Placental pericyte (primary cell): ENCODE measurements around the gene BIRC2. TPM values are rescaled to one million over a fixed set of nuclear protein-coding genes. Genes with fewer than 3 reads are reported as not detected.

Source experiments
- small RNA-seq: library from RNA; depleted of rRNA; stranded (forward); fragments of <200 nt; gene quantifications from one replicate; pipeline ENCODE3, GENCODE V24; 2012; ENCODE audit warnings: low replicate concordance
- total RNA-seq: library from RNA; depleted of rRNA; stranded (reverse); fragments of >200 nt; gene quantifications from 2 replicates; pipeline ENCODE4 v1.2.3, GENCODE V29; 2012

The BIRC2 gene
- 40.9 and 94.8 TPM in 2 replicates for total RNA-seq

GRCh38 chr11:102346748-102347461 is at the start of gene BIRC2:
TSS of gene BIRC2 (plus strand) at chr11:102347214. CDS start at chr11:102349855, 2,641 bp downstream.

GRCh38 chr11:102317099-102317767 is 29.8 kb upstream of the BIRC2 start, which contains the start of gene BIRC3:
TSS of gene BIRC3 (plus strand) at chr11:102317484. CDS start at chr11:102324510, 7,026 bp downstream.

Small RNA genes within 50 kb of the gene (small RNA-seq; reads per million reads assigned to genes)
- gene AP000942.3 (not detected), gene AP000942.4 (not detected), gene RNU6-952P (not detected)

Other genes starting within 250 kb of the BIRC2 start
- gene YAP1, start 236.8 kb upstream of the BIRC2 start, total RNA-seq = 167 and 255 TPM in 2 replicates
- gene BIRC3, start 29.7 kb upstream of the BIRC2 start, total RNA-seq = 2.4 and 4.4 TPM in 2 replicates
- 73.7 and 80.0 TPM in 2 replicates for gene TMEM123, start 105.6 kb downstream of the BIRC2 start, total RNA-seq
- gene MMP7, start 183.5 kb downstream of the BIRC2 start, total RNA-seq = 1.1 TPM in 1 of 2 replicates, not detected in the other